ENCODE data around the gene FSTL1. TPM values are rescaled to one million over a fixed set of nuclear protein-coding genes. Genes with fewer than 3 reads are reported as not detected.

Gene FSTL1
- total RNA-seq, 3 donors from 2014 or later (not counting 1 experiment from before 2014, with no cell fraction given) = 1.1 to 1.9 (median 1.4) TPM

GRCh38 chr3:120424506-120424905, 26.3 kb downstream of the FSTL1 start:
- no peak for TF ChIP-seq CTCF (IDR thresholded peaks at IDR 0.05)
- H3K4me3 ChIP-seq (ENCODE audit: low read length) = no peak overlapping the region
- Mint-ChIP-seq H3K36me3 (no peaks in the 10 kb centered on the region), H3K4me3 (no peak overlapping the region), H3K9me3 (no peaks in the 10 kb centered on the region), H3K27ac (no peak overlapping the region), H3K27me3 (ENCODE audit: low read depth in 2 of 2) (peaks cover 1 to 18% of the 10 kb centered on the region in 2 donors), H3K4me1 (no peaks in the 10 kb centered on the region)
- no peak overlapping the region for H3K27ac ChIP-seq (ENCODE audit: low read length)
- intact Hi-C loops (cut with micrococcal nuclease) = no loop called here
- no peaks in the 10 kb centered on the region for H3K27me3 ChIP-seq (ENCODE audit: control insufficient read depth, insufficient read depth, low read length)
- no peaks in the 10 kb centered on the region for H3K4me1 ChIP-seq (ENCODE audit: control insufficient read depth, insufficient read depth, low read length)
- WGBS (ENCODE audit: insufficient coverage) = 82% methylated on average over 6 of the region's 6 CpGs
- H3K36me3 ChIP-seq (ENCODE audit: control insufficient read depth, insufficient read depth, low read length) = no peaks in the 10 kb centered on the region
- DNase-seq = no peak
- no peaks in the 10 kb centered on the region for H3K9me3 ChIP-seq (ENCODE audit: control insufficient read depth, insufficient read depth, low read length)
- no peak for ATAC-seq

- DNase-seq (no peak), ATAC-seq (no peak)
- Histone ChIP-seq H3K9me3 (ENCODE audit: control insufficient read depth, insufficient read depth, low read length) (no peaks in the 10 kb centered on the region), H3K36me3 (ENCODE audit: control insufficient read depth, insufficient read depth, low read length) (no peaks in the 10 kb centered on the region), H3K27ac (ENCODE audit: low read length) (no peak overlapping the region), H3K4me3 (ENCODE audit: low read length) (no peak overlapping the region), H3K4me1 (ENCODE audit: control insufficient read depth, insufficient read depth, low read length) (no peaks in the 10 kb centered on the region), H3K27me3 (ENCODE audit: control insufficient read depth, insufficient read depth, low read length) (no peaks in the 10 kb centered on the region)
- H3K9me3 Mint-ChIP-seq = no peaks in the 10 kb centered on the region
- H3K27me3 Mint-ChIP-seq (ENCODE audit: low read depth in 2 of 2) = peaks cover 9 to 17% of the 10 kb centered on the region in 2 donors
- no peak for TF ChIP-seq CTCF (IDR thresholded peaks at IDR 0.05)
- no peaks in the 10 kb centered on the region for H3K36me3 Mint-ChIP-seq
- WGBS (ENCODE audit: insufficient coverage) = 91% methylated on average over 4 of the region's 4 CpGs
- no peak overlapping the region for H3K4me3 Mint-ChIP-seq
- intact Hi-C loops (cut with micrococcal nuclease) = no loop called here
- no peak overlapping the region for H3K27ac Mint-ChIP-seq
- no peaks in the 10 kb centered on the region for H3K4me1 Mint-ChIP-seq
Measured at GRCh38 chr3:120423432-120423831, 27.4 kb downstream of the FSTL1 start.

GRCh38 chr3:120421926-120422325, 28.9 kb downstream of the FSTL1 start:
- Histone ChIP-seq H3K27me3 (ENCODE audit: control insufficient read depth, insufficient read depth, low read length) (no peaks in the 10 kb centered on the region), H3K4me3 (ENCODE audit: low read length) (no peak overlapping the region), H3K9me3 (ENCODE audit: control insufficient read depth, insufficient read depth, low read length) (no peaks in the 10 kb centered on the region), H3K27ac (ENCODE audit: low read length) (no peak overlapping the region), H3K4me1 (ENCODE audit: control insufficient read depth, insufficient read depth, low read length) (peaks cover 6% of the 10 kb centered on the region), H3K36me3 (ENCODE audit: control insufficient read depth, insufficient read depth, low read length) (no peaks in the 10 kb centered on the region)
- WGBS (ENCODE audit: insufficient coverage) = 100% methylated on average over 1 of the region's 2 CpGs
- no peaks in the 10 kb centered on the region for H3K9me3 Mint-ChIP-seq
- no peak overlapping the region for H3K4me3 Mint-ChIP-seq
- H3K27me3 Mint-ChIP-seq (ENCODE audit: low read depth in 2 of 2) = peaks cover 9 to 15% of the 10 kb centered on the region in 2 donors
- H3K27ac Mint-ChIP-seq = no peak overlapping the region
- TF ChIP-seq CTCF (IDR thresholded peaks at IDR 0.05) = no peak
- intact Hi-C loops (cut with micrococcal nuclease) = no loop called here
- H3K4me1 Mint-ChIP-seq = peaks cover 9% of the 10 kb centered on the region in 2 donors
- DNase-seq (no peak), ATAC-seq (no peak)
- no peaks in the 10 kb centered on the region for H3K36me3 Mint-ChIP-seq

- DNase-seq (no peak), ATAC-seq (no peak)
- Mint-ChIP-seq H3K27ac (no peak overlapping the region), H3K9me3 (no peaks in the 10 kb centered on the region), H3K4me3 (no peak overlapping the region), H3K4me1 (peaks cover 11 to 12% of the 10 kb centered on the region in 2 donors), H3K27me3 (ENCODE audit: low read depth in 2 of 2) (peaks cover 9 to 14% of the 10 kb centered on the region in 2 donors), H3K36me3 (no peaks in the 10 kb centered on the region)
- no peak for TF ChIP-seq CTCF (IDR thresholded peaks at IDR 0.05)
- no peak overlapping the region for H3K27ac ChIP-seq (ENCODE audit: low read length)
- peaks cover 8% of the 10 kb centered on the region for H3K4me1 ChIP-seq (ENCODE audit: control insufficient read depth, insufficient read depth, low read length)
- H3K9me3 ChIP-seq (ENCODE audit: control insufficient read depth, insufficient read depth, low read length) = no peaks in the 10 kb centered on the region
- H3K4me3 ChIP-seq (ENCODE audit: low read length) = no peak overlapping the region
- WGBS (ENCODE audit: insufficient coverage) = 59% methylated on average over 6 of the region's 6 CpGs
- intact Hi-C loops (cut with micrococcal nuclease) = no loop called here
- no peaks in the 10 kb centered on the region for H3K27me3 ChIP-seq (ENCODE audit: control insufficient read depth, insufficient read depth, low read length)
- H3K36me3 ChIP-seq (ENCODE audit: control insufficient read depth, insufficient read depth, low read length) = no peaks in the 10 kb centered on the region
Measured at GRCh38 chr3:120420928-120421551, 29.8 kb downstream of the FSTL1 start.

Measured in natural killer cell (primary cell).